Middle frontal gyrus (tissue), 1 donor: Measurements from ENCODE around the gene DENND2D.

Experiments used
- DNase-seq: peaks from one replicate; pipeline ENCODE4 v3.0.0-alpha.2; 2015; ENCODE audit warnings: low spot score; ENCODE audit errors: extremely low spot score

Gene DENND2D, protein sequence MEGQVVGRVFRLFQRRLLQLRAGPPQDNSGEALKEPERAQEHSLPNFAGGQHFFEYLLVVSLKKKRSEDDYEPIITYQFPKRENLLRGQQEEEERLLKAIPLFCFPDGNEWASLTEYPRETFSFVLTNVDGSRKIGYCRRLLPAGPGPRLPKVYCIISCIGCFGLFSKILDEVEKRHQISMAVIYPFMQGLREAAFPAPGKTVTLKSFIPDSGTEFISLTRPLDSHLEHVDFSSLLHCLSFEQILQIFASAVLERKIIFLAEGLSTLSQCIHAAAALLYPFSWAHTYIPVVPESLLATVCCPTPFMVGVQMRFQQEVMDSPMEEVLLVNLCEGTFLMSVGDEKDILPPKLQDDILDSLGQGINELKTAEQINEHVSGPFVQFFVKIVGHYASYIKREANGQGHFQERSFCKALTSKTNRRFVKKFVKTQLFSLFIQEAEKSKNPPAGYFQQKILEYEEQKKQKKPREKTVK

DNA sequence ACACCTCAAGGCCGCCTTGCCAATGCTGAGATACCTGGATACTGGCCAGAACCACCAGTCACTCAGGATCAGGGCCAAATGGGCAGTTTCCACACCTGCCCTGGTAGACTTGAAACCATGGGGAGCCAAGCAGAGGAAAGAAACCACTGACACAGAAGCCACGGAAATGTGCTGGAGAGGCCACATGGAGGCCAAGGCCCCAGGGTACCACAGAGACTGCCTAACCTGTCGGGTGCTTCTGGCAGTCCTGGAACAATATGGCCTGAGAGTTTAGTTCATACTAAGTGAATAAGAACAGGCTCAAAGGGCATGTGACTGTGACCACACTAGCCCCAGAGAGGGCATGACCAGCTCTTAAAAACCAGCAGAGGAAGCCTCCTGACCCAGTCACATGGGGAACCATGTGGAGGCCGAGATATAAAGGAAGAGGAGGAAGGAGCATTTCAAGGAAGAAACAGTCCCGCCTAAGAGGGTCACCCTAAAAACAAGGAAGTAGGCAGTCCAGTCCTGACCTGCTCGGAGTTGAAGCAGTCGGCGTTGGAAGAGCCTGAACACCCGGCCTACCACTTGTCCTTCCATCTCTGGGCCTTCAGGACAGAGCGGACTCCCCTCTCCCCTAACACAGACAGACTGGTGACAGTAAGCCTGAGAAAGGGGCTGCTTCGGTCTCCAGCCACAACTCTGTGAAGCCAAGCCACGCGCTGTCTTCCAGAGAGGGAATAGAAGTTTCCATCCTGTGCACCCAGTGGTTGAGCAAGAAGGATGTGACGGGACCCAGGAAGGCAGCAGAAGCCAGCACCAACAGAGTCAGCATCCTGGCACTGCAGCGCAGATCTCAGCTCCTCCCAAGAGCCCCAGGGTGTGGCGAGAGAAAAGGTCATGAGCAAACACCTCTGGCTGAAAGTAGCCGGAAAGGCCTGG is at the start of gene DENND2D:
Gene DENND2D, minus strand, starts transcription at position 766 of the 921 bp plus-strand sequence. Its CDS starts 187 bp downstream, at position 579.
- no peak for DNase-seq

DNA sequence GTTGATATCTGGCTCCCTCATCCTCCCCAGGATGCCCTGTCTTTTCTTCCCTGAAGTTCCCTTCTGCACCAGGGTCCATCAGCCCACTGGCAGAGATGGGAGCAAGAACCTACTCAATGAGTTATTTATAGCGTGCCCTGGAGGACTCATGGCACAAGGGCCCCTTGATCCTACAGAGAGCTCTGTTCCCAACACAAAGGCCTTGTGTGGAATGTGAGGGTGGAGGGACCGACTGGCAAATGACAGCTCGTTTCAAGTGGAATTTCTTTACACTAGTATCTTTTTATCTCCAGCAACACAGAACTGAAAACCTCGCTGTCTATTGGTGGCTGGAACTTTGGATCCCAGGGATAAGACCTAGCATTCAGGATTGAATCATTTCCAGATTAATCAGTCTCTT is 49.5 kb upstream of the DENND2D start:
- no peak for DNase-seq

DNA sequence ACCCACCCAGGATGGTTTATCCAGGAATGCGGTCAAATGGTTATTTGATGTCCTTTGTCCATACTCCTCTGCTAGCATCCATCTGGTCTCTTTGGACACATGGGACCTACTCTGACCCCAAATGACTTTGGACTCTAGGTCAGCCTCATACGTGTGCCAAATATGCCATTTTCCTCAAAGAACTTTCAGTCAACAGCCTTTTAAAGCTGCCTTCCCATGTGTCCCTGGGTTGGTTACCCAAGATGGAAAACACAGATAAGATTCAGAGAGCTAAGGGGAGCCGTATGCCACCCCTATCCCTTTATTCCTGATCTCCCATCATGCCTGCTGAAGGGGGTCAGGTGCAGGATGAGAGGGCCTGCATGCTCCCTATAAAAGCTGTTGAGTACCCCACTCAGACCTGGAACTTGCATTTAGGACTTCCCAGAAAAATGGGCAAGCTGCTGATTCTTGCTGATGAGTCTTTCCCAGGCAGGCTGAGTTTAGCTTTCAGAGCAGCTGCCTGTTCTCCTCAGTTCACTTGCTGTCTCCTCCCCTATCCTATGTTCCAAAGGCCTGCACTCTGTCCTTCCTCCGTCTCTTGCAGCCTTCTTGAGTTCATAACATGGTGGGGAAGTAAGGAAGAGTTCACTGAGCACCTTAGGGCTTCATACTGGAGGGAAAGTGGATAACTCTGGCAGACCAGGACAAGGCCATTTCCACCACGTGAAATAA is 46.8 kb upstream of the DENND2D start:
- DNase-seq, result no peak

DNA sequence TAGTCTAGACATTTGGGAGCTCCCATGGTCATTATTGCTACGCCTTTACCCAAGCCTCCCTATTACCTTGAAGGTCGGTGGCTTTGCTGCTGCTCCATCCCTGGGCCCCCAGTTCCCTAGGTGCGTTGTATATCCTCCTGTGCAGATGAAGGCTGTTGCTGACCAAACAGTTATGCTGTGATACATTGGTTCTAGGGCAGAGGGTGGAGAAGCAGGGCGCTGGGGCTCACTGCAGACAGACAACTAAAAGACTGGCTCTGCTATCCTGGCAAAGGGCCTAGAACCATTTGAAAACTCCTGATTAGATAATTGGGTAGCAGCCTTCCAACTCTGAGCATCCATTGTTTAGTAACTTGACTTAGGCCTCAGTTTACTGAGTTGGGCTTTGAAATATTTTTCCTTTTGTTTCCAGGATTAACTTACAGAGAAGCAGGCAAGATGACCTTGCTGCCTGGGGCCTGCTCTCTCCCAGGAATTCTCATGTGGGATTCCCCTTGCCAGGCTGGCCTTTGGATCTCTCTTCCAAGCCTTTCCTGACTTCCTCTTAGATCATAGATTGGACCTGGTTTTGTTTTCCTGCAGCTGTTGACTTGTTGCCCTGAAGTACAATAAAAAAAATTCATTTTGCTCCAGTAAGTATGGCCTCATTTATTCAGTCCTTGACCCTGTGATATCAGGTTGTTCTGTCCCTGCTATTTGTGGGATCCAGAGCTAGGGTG is 42.5 kb upstream of the DENND2D start:
- DNase-seq, result no peak

DNA sequence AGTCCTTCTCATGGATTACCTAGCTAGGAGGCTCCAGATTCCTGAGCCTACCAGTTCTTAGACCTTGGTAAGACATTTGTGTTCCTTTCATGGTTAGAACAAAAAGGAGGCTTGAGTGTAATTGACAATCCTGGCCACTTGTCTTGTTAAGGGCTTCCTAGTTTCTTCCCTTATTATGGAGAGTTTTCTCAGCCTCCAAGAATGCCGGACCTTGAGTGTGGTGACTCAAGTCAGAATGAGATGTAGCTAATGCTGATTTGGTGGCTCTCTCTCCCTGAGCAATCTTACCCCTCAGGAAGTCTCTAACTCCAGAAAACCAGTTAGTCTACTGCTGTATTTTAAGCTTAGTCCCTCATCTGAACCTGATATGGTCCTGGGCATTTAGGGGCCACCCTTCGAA is 41.4 kb upstream of the DENND2D start:
- no peak for DNase-seq

DNA sequence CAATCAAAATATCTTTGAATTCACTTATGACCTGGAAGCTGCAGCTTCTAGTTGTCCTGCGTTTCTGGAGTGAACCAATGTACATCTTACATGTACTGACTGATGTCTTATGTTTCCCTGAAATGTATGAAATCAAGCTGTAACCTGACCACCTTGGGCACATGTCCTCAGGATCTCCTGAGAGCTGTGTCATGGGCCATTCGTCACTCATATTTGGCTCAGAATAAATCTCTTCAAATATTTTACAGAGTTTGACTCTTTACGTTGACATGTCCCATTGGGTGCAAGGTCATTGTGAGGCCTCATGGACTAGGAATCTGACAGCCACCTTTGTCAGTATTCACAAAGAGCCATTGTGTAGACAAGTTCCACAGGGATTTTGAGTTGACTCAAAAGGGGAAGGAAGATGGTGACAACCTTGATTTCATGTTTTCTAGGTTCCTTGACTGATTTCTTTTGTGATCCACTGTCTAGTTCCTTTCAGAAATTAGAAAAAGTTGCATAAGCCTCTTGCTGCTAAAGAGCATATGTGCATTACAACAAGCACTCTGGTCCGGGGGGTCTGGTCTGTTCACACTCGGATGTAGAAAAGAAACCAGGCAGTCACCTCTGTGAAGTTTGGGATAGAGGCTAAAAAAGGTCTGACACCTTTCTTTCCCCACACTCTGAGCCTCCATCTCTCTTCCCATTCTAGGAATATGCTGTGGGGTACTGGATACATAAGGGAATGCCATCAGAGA is 37.8 kb upstream of the DENND2D start:
- no peak for DNase-seq

DNA sequence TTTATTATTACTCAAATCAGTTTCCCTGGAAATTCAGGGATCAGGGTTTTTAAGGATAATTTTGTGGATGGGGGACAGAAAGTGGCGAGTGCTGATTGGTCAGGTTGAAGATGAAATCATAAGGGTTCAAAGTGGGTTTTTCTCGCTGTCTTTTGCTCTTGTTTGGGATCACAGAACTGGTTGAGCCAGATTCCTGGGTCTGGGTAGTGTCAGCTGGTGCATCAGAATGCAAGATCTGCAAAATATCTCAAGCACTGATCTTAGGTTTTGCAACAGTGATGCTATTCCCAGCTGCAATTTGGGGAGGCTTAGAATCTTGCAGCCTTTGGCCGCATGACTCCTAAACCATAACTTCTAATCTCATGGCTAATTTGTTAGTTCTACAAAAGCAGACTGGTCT is 36.4 kb upstream of the DENND2D start:
- DNase-seq, result no peak

DNA sequence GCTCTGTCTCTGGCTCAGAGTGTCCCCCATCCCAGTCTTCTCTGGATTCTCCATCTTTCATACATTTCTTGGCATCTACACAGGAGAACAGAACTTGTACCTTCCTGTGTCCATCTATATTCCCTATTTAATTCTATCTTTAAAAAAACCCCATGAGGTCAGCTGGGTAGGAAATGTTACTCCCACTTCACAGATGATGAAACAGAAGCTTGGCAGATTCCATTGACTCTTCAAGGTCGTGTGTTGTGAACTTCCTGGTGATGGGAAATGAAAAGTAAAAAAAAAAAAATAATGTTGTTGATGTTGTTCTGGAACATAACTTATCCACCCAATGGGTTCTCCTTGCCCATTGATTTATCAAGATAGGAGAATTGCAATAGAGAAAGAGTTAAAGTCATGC is 35.9 kb upstream of the DENND2D start:
- no peak for DNase-seq

DNA sequence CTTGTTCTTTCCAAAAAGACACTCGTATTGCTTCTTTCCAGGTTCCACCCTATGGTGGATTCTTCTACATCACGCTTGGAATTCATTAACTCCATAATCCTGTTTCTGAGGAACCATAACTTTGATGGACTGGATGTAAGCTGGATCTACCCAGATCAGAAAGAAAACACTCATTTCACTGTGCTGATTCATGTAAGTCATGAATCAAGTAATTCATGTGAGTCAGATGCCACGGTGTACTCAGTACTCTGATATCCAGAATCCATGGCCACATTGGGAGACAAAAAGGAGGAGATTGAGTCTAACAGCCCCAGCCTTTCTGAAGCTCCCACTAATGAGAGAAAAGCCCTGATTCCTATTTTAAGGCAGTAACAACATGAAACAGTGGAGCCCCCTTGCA is 34.4 kb upstream of the DENND2D start:
- DNase-seq, result no peak

DNA sequence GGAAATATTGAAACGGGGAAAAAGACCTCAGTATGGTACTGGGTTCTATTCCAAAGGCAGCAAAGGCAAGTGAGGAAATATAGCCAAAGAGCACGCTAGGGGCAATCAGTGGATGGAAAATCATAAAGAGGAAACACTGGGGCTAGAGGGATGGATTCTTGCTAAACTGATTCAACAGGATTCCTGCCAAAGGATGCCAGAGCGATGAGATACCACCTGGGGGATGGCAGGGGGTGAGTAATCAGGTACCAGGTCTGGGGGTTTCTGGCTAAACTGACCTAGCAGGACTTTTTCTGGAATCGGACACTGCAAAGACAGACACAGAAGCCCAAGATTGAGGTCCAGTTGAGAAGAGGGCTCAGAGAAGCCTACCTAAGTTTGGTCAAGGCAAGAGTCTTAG is 33.8 kb upstream of the DENND2D start:
- DNase-seq, result no peak

DNA sequence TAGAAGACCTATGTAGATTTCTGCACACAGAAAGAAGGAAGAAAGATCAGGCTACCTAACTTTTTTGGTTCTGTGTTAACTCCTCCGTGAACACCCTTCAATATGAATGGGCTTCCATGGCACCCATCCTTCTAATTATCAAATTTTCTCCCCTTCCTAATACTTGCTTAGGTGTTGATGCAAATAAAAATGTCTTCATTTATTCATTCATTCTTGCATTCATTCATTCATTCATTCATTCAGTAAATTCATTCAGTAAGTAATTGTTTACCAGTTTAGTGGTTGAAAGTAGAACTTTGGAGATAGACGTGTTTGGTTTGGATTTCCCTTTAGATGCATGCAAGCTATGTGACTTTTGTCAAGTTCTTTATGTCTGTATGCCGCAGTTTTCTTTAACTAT is 31.7 kb upstream of the DENND2D start:
- no peak for DNase-seq

DNA sequence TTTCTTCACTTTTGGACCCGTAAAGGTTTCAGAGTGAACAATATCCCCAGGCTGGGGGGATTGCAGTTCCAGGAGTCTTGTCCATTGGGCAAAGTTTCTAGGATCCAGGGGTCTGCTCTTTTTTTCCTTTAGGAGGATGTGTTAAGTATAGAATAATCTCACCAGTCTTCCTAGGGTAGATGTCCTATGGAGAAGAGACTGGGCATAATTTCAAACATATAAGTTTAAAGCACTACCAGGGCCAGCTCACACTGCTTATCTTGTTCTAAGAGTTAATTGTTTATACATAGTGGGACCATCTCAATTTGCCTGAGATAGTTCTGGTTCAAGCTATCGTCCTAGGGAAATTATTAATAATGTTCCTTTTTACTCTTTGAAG is 28.3 kb upstream of the DENND2D start:
- DNase-seq, result no peak

DNA sequence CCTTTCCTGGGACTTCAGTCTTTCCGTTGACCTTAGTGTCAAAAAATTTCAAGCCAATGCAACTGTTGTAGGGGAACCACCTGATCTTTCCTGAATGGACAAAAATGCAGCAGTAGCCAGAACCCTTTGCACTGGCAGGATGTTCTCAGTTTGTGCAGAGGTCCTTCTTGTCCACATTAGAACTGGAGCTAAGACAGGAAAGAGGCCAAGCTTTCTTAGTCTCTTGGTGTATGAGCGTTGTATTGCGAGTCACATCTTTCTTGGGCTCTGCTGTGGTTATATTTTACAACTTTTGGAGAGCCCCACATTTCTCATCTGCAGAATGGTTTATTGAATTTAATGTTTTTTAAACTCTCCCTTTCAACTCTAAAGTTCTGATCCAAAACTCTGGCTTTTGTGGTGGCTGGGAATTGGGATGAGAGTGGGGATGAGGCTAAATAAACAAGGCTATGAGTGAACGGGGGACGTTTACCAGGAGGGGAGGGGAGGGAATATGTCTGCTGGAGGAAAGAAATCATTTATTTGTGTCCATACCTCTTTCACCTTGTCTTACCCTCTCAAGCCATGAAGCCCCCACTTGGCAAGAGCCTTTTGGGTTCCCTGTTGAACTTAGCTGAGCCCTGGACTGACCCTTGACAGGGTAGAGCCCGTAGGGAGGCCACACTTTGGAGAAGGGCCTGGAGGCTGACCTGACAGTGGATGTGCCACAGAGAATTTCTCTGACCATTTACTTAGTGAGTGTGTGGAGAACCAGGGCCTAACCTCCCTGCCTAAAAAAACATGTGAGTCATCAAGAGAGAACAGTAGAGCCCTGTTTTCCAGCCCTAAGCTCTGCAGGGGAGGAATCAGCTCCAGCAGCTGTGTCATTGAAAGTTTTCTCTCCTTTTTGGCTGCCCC is 27.7 kb upstream of the DENND2D start:
- peak; percentile 38 for DNase-seq

DNA sequence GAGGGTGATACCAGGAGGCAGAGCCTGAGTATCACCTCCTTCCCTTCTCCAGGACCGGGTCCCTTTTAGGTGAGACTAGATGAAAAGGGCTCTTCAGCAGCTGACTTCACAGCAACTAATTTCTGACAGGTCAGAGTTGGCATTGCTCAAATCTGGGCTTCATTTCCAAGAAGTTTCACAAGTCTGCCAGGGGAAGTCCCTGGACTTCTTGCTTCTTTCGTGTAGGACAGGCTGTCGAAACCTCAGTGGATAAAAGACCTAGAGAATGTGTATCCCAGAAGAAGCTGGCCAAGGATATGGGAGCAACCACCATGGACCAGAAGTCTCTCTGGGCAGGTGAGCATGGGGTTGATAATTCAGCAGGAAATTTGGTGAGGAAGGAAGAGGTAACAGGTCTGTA is 27.0 kb upstream of the DENND2D start, which contains the start of gene CHI3L2:
Gene CHI3L2, plus strand, starts transcription at position 280 of the 400 bp plus-strand sequence. Its CDS starts 17 bp downstream, at position 297.
- no peak for DNase-seq

DNA sequence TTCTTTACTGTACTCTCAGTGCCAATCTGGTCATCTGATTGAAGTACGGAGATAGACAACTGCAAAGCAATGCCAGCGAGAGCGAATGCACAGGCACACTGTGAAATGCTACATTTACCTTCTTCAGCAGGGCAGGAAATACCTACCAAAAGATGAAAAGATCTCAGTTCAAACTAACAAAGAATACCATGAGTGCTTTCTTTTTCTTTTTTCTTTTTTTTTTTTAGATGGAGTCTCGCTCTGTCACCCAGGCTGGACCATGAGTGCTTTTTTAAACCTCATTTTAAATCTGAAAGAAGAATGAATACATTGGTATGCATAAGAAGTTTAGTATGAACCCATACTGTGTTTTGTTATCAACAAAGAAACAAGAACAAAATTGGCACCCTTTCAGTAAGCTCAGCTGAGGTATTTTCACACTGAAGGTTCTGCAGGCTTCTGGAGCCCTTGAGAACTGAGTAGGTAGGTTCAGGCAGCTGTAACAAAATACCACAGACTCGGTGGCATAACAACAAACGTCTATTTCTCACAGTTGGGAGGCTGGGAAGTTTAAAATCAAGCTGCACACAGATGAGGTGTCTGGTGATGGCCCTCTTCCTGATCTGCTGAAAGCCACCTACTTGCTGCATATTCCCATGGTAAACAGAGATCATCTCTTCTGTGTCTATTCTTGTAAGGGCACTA is 25.4 kb upstream of the DENND2D start:
- no peak for DNase-seq

DNA sequence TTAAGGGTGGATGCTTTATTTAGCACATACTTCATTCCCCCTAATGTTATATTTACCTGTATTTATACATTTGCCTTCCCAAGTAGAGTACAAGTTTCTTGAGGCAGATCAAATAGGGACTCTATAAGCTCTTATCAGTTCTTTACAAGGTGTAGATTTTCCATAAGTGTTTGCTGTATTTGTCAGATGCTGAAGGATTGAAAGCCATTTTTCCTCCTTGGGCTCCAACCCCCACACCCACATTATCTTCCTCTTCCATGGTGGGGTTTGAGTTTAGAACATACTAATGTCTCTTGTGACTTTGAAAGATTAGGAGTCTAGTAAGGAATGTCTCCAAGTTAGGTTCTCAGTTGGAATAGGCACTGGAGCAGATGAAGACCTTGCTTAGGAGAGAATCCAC is 24.6 kb upstream of the DENND2D start:
- no peak for DNase-seq

DNA sequence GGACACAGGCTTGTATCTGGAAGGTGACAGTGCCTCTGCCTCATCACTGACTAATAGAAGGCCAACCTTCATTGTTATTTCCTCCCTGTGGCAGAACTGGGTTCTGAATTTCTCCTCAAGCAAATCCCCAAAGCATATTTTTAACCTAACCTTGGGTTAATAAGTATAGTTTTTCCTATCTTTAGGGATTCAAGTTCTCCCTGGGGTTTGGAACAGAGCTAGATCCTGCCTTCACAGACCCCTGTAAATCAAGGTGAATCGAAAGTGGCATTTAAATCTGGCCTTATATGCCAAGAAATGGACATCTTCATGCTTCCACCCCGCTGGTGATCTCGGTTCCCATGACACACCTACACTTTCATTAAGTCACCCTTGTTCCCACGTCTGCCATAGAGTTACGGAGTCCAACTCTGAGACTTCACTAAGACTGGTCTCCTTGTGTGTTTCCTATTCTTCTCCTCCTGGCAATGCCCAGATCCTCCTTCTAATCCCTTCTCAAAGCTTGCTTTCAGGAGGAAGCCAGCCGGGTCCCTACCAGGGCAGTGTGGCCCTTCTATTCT is 22.8 kb upstream of the DENND2D start:
- no peak for DNase-seq
